ENCODE data around the gene TGFA. TPM values are rescaled to one million over a fixed set of nuclear protein-coding genes. Genes with fewer than 3 reads are reported as not detected.

TGFA gene
- total RNA-seq, 4 donors from 2014 or later = 0.46 to 2.0 (median 1.3) TPM

DNA sequence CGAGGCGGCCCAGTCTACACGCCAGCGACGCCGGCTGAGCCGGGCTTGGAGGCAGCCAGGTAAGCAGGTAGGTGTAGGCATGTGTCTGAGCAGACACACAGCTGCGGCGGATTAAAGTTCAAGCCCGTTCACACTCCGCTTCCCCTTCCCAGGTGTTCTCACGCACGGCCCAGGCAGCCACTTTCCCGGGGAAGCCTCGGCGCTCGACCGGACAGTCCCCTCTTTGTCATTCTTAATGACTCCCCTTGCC, 367 bp downstream of the TGFA start:
- Histone ChIP-seq H3K4me1 (peaks cover 5 to 29% (median 24%) of the 10 kb centered on the region in 4 donors), H3K4me3 (peak overlapping the region; percentile 65 to 76 (median 70)), H3K9me3 (no peaks in the 10 kb centered on the region), H3K27me3 (peaks cover 0 to 61% (median 16%) of the 10 kb centered on the region in 4 donors), H3K36me3 (no peaks in the 10 kb centered on the region), H3K27ac (replicated peaks in 1 of 4) (peak overlapping the region in 1 of 4 donors; percentile 4)
- TF ChIP-seq POLR2AphosphoS5 (IDR thresholded peaks at IDR 0.05) (no peak), EP300 (IDR thresholded peaks at IDR 0.05) (no peak), POLR2A (IDR thresholded peaks at IDR 0.05; ENCODE audit: low read depth) (no peak)
- TF ChIP-seq, protein P1, sequence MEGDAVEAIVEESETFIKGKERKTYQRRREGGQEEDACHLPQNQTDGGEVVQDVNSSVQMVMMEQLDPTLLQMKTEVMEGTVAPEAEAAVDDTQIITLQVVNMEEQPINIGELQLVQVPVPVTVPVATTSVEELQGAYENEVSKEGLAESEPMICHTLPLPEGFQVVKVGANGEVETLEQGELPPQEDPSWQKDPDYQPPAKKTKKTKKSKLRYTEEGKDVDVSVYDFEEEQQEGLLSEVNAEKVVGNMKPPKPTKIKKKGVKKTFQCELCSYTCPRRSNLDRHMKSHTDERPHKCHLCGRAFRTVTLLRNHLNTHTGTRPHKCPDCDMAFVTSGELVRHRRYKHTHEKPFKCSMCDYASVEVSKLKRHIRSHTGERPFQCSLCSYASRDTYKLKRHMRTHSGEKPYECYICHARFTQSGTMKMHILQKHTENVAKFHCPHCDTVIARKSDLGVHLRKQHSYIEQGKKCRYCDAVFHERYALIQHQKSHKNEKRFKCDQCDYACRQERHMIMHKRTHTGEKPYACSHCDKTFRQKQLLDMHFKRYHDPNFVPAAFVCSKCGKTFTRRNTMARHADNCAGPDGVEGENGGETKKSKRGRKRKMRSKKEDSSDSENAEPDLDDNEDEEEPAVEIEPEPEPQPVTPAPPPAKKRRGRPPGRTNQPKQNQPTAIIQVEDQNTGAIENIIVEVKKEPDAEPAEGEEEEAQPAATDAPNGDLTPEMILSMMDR (IDR thresholded peaks at IDR 0.05) = no peak
- intact Hi-C loops (cut with DNase I) = no loop called here
- WGBS = 0% methylated on average over 17 of the region's 18 CpGs
- DNase-seq (ENCODE audit: extremely low spot score) = no peak

DNA sequence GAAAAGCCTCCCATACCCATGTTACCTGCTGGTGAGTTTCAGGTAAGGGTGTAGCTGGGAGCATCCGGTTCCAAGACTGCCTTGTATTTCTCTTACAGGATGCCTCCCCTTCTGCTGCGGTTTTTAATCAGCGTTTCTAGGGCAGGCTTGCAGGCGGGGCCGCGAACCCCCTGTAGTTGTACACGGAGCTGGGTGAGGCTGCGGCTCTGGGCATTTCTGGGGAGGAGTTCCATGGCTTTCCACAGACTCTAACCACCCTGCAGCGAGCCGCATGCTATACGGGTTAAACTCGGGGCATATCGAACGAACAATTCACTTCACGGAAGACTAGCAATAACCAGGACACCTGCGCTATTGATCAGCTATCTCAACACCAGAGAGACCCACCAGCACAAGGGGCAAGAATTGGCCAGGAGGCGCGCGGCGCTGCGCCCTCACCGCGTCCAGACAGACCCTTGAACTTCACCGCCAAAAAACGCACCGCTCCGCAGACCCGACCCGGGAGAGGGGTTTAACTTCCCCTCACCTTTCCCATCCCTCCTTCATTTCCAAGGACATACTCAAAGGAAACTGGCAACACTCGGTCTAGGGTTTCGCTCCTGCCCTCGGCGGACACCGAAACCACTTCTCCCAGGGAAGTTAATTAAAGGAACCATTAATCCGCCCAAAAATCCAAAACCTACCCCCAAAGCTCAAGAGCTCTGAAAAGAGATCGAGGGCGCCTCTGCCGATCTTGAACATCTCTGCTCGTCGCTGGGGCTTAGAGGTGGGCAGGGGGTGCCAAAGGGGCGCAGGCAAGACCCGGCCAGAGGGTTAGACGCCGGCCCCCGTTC, 909 bp downstream of the TGFA start:
- peak; percentile 83 for DNase-seq (ENCODE audit: extremely low spot score)
- Histone ChIP-seq H3K9me3 (no peaks in the 10 kb centered on the region), H3K27ac (replicated peaks in 1 of 4) (no peak overlapping the region), H3K36me3 (no peaks in the 10 kb centered on the region), H3K27me3 (peaks cover 0 to 56% (median 16%) of the 10 kb centered on the region in 4 donors), H3K4me1 (peaks cover 5 to 29% (median 24%) of the 10 kb centered on the region in 4 donors), H3K4me3 (peak overlapping the region; percentile 65 to 76 (median 70))
- intact Hi-C loops (cut with DNase I) = no loop called here
- 2% methylated on average over 38 of the region's 45 CpGs for WGBS
- TF ChIP-seq, protein P1 (IDR thresholded peaks at IDR 0.05) = no peak
- TF ChIP-seq POLR2A (IDR thresholded peaks at IDR 0.05; ENCODE audit: low read depth) (no peak), EP300 (IDR thresholded peaks at IDR 0.05) (no peak)

DNA sequence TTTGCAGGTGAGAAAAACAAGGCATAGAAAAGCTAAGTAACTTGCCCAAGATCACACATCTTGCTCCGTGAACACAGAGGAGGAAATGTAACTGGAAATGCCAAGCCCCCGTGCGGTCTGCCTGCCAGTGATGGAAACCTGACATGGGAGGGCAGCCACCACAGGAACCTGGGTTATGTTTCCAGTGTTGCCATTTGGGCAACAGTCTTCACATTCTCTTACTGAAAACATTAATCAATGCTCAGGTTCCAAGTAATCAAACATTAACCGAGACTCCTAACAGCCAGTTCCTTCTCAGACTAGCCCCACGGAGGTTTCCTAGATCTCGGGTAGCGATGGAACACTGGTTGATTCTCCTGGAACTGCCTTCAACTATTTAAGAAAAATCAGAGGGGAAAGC, 2.5 kb downstream of the TGFA start:
- Histone ChIP-seq H3K4me3 (no peak overlapping the region), H3K36me3 (no peaks in the 10 kb centered on the region), H3K4me1 (peaks cover 5 to 29% (median 24%) of the 10 kb centered on the region in 4 donors), H3K9me3 (no peaks in the 10 kb centered on the region), H3K27me3 (peaks cover 0 to 41% (median 16%) of the 10 kb centered on the region in 4 donors), H3K27ac (replicated peaks in 1 of 4) (no peak overlapping the region)
- TF ChIP-seq EP300 (IDR thresholded peaks at IDR 0.05) = no peak
- no peak for TF ChIP-seq POLR2A (IDR thresholded peaks at IDR 0.05; ENCODE audit: low read depth)
- TF ChIP-seq, protein P1 (IDR thresholded peaks at IDR 0.05) = no peak
- TF ChIP-seq POLR2AphosphoS5 (IDR thresholded peaks at IDR 0.05) = no peak
- WGBS = 45% methylated on average over 7 of the region's 7 CpGs
- peak; percentile 57 for DNase-seq (ENCODE audit: extremely low spot score)
- intact Hi-C loops (cut with DNase I) = no loop called here

DNA sequence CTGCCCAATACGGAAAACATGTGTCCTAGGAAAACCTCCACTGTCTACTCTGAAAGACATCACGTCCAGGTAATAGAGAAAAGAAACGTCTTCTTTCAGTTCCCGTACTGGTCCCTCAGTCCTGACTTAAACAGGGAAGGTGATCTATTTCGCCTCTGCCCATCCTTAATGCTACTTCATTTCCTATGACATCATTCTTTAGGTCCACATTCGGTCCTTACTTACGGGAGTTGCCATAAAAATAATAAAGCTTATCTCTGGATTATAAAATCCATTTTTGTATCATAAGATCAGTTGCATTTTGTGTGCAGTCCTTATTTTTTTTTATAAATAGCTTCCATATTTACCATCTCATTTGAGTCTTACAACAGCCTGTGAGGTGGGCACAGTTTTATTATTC, 3.7 kb downstream of the TGFA start:
- 91% methylated on average over 7 of the region's 7 CpGs for WGBS
- Histone ChIP-seq H3K27ac (replicated peaks in 1 of 4) (no peak overlapping the region), H3K36me3 (no peaks in the 10 kb centered on the region), H3K4me1 (peaks cover 5 to 29% (median 24%) of the 10 kb centered on the region in 4 donors), H3K9me3 (no peaks in the 10 kb centered on the region), H3K27me3 (peaks cover 0 to 33% (median 16%) of the 10 kb centered on the region in 4 donors), H3K4me3 (no peak overlapping the region)
- intact Hi-C loops (cut with DNase I) = no loop called here
- TF ChIP-seq, protein P1 (IDR thresholded peaks at IDR 0.05) = no peak
- TF ChIP-seq POLR2A (IDR thresholded peaks at IDR 0.05; ENCODE audit: low read depth) (no peak), EP300 (IDR thresholded peaks at IDR 0.05) (no peak), POLR2AphosphoS5 (IDR thresholded peaks at IDR 0.05) (no peak)
- peak; percentile 29 for DNase-seq (ENCODE audit: extremely low spot score)

All from esophagus muscularis mucosa (tissue), 4 donors.